Right hindlimb (tissue), 1 donor: ENCODE measurements around the gene TRIM65.

ENCODE experiments used
- DNase-seq: peaks from one replicate; pipeline ENCODE4 v3.0.0-alpha.2; 2018

Gene TRIM65

GRCh38 chr17:75917141-75917916 is 20.6 kb upstream of the TRIM65 start:
- DNase-seq, result no peak

- DNase-seq, result no peak
Measured at GRCh38 chr17:75915268-75915667, 18.5 kb upstream of the TRIM65 start.

GRCh38 chr17:75914643-75915267 is 18.0 kb upstream of the TRIM65 start:
- no peak for DNase-seq

- no peak for DNase-seq
Measured at GRCh38 chr17:75913537-75914210, 16.9 kb upstream of the TRIM65 start.

GRCh38 chr17:75910699-75911098 is 13.9 kb upstream of the TRIM65 start:
- DNase-seq, result no peak

- no peak for DNase-seq
Measured at GRCh38 chr17:75909812-75910274, 13.1 kb upstream of the TRIM65 start.

GRCh38 chr17:75909051-75909811 is 12.5 kb upstream of the TRIM65 start:
- DNase-seq, result no peak

GRCh38 chr17:75908201-75908600 is 11.4 kb upstream of the TRIM65 start:
- DNase-seq, result no peak

- no peak for DNase-seq
Measured at GRCh38 chr17:75906143-75906884, 9.6 kb upstream of the TRIM65 start.

GRCh38 chr17:75904749-75905521 is 8.2 kb upstream of the TRIM65 start, which contains the start of gene MRPL38:
Gene MRPL38, minus strand, starts transcription at chr17:75904884. Its CDS starts 9 bp downstream, at chr17:75904875.
- DNase-seq, result peak; percentile 93

- DNase-seq, result no peak
Measured at GRCh38 chr17:75902406-75902805, 5.7 kb upstream of the TRIM65 start.

GRCh38 chr17:75901727-75902126 is 5.0 kb upstream of the TRIM65 start:
- DNase-seq, result no peak

GRCh38 chr17:75900691-75901533 is 4.2 kb upstream of the TRIM65 start:
- DNase-seq, result no peak

GRCh38 chr17:75899767-75900468 is 3.2 kb upstream of the TRIM65 start:
- no peak for DNase-seq

- no peak for DNase-seq
Measured at GRCh38 chr17:75899353-75899752, 2.6 kb upstream of the TRIM65 start.

GRCh38 chr17:75898791-75899190 is 2.0 kb upstream of the TRIM65 start:
- DNase-seq, result no peak

- DNase-seq, result no peak
Measured at GRCh38 chr17:75898065-75898464, 1.3 kb upstream of the TRIM65 start.

- DNase-seq, result peak; percentile 65
Measured at GRCh38 chr17:75897160-75898019, 639 bp upstream of the TRIM65 start.
